Kidney (tissue), 14 donors: ENCODE measurements around the gene HTRA3. TPM values are rescaled to one million over a fixed set of nuclear protein-coding genes. Genes with fewer than 3 reads are reported as not detected.
A peak's percentile ranks its signal among the peaks of the same experiment; 100 is the strongest.

Experiments
- DNase-seq, 5 donors: peaks; one replicate each; pipeline ENCODE4 v3.0.0-alpha.2; 2013 to 2020
- FAIRE-seq: peaks from 2 replicates; lab custom pipeline; 2012; peaks lifted over from hg19 to GRCh38; lab: Jason Lieb, UNC
- H3K27ac ChIP-seq, 2 donors: one replicate each; pipeline ENCODE4 v1.7.0; 2013; ENCODE audit warnings: low read depth in 2 of 2, low read length in 2 of 2, inconsistent platforms in 1 of 2
- H3K27me3 ChIP-seq: one replicate; pipeline ENCODE4 v1.7.1; 2013; ENCODE audit warnings: low read length, inconsistent platforms; ENCODE audit not compliant: control insufficient read depth, insufficient read depth
- H3K36me3 ChIP-seq, 3 donors: one replicate each; pipeline versions ENCODE4 v1.7.0 to v1.7.1; 2013; ENCODE audit warnings: low read length in 3 of 3, control low read depth in 1 of 3, inconsistent platforms in 1 of 3; ENCODE audit not compliant: insufficient read depth in 3 of 3, control insufficient read depth in 2 of 3
- H3K4me1 ChIP-seq, 3 donors: one replicate each; pipeline versions ENCODE4 v1.7.0 to v1.7.1; 2013; ENCODE audit warnings: low read length in 3 of 3, inconsistent platforms in 1 of 3, low read depth in 1 of 3; ENCODE audit not compliant: control insufficient read depth in 2 of 3, insufficient read depth in 2 of 3
- H3K4me3 ChIP-seq, 3 donors: one replicate each; pipeline versions ENCODE4 v1.7.0 to v1.8.1; 2013; ENCODE audit warnings: low read length in 3 of 3, control low read depth in 1 of 3, inconsistent platforms in 1 of 3
- H3K9ac ChIP-seq, 3 donors: one replicate each; pipeline versions ENCODE4 v1.7.0 to v1.7.1; 2013; ENCODE audit warnings: low read length in 3 of 3, control low read depth in 1 of 3, inconsistent platforms in 1 of 3
- H3K9me3 ChIP-seq, 3 donors: one replicate each; pipeline versions ENCODE4 v1.7.0 to v1.7.1; 2013; ENCODE audit warnings: low read length in 3 of 3, control low read depth in 1 of 3, inconsistent platforms in 1 of 3; ENCODE audit not compliant: control insufficient read depth in 2 of 3, insufficient read depth in 1 of 3
- intact Hi-C: fragments of 100-400 bp; cut with DNase I; formaldehyde crosslinking; loops from one replicate; pipeline ENCODE4 v1.11.1; 2022
- polyA plus RNA-seq: library from polyadenylated mRNA; stranded (reverse); fragments of 350-450 nt; fragmentation: Illumina TruSeq; extraction: RNeasy Lipid Tissue Mini Kit (QIAGEN cat#74804); gene quantifications from one replicate; pipeline ENCODE4 v1.2.3, GENCODE V29; 2014; ENCODE audit warnings: low read depth, low replicate concordance; ENCODE audit not compliant: insufficient read depth
- total RNA-seq: library from RNA; stranded (reverse); fragmentation: NEBNext Ultra II Directional; extraction: Animal tissue kit (Norgen Biotek cat#: 25700); gene quantifications from one replicate; pipeline ENCODE4 v1.2.1, GENCODE V29; 2021
- TF ChIP-seq, protein P1 (sequence below): IDR thresholded peaks from 3 replicates; pipeline ENCODE4 v1.5.1; 2012; ENCODE audit warnings: mild to moderate bottlenecking, moderate library complexity, borderline replicate concordance; ENCODE audit not compliant: insufficient read depth; ENCODE audit errors: extremely low read depth
- donor health status: control.
- donor health status: control.
- donor health status: control.
- donor health status: control.
- donor health status: control.
- donor health status: DM: yes; HTN: yes; CAD: no.
- donor health status: Normal renal cell carcinoma (clear cell type).

HTRA3 gene
- total and polyA plus RNA-seq, 2 donors from 2014 or later = 1.7 to 6.5 TPM

DNA sequence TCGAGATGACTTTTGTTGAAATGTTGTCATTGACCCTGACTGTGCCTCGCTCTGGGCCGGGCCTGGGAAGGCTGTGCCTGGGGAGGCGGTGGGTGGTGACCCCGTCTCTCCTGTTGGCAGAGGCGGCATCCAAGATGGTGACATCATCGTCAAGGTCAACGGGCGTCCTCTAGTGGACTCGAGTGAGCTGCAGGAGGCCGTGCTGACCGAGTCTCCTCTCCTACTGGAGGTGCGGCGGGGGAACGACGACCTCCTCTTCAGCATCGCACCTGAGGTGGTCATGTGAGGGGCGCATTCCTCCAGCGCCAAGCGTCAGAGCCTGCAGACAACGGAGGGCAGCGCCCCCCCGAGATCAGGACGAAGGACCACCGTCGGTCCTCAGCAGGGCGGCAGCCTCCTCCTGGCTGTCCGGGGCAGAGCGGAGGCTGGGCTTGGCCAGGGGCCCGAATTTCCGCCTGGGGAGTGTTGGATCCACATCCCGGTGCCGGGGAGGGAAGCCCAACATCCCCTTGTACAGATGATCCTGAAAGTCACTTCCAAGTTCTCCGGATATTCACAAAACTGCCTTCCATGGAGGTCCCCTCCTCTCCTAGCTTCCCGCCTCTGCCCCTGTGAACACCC, 36.4 kb downstream of the HTRA3 start:
- Histone ChIP-seq H3K4me1 (no peaks in the 10 kb centered on the region), H3K36me3 (no peaks in the 10 kb centered on the region), H3K27ac (no peak overlapping the region), H3K9me3 (no peaks in the 10 kb centered on the region), H3K4me3 (no peak overlapping the region), H3K27me3 (no peaks in the 10 kb centered on the region), H3K9ac (no peak overlapping the region)
- FAIRE-seq (no peak), DNase-seq (peak in 2 of 5 donors; percentile 35 to 68)
- intact Hi-C loops = no loop called here
- TF ChIP-seq, protein P1, sequence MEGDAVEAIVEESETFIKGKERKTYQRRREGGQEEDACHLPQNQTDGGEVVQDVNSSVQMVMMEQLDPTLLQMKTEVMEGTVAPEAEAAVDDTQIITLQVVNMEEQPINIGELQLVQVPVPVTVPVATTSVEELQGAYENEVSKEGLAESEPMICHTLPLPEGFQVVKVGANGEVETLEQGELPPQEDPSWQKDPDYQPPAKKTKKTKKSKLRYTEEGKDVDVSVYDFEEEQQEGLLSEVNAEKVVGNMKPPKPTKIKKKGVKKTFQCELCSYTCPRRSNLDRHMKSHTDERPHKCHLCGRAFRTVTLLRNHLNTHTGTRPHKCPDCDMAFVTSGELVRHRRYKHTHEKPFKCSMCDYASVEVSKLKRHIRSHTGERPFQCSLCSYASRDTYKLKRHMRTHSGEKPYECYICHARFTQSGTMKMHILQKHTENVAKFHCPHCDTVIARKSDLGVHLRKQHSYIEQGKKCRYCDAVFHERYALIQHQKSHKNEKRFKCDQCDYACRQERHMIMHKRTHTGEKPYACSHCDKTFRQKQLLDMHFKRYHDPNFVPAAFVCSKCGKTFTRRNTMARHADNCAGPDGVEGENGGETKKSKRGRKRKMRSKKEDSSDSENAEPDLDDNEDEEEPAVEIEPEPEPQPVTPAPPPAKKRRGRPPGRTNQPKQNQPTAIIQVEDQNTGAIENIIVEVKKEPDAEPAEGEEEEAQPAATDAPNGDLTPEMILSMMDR = no peak

DNA sequence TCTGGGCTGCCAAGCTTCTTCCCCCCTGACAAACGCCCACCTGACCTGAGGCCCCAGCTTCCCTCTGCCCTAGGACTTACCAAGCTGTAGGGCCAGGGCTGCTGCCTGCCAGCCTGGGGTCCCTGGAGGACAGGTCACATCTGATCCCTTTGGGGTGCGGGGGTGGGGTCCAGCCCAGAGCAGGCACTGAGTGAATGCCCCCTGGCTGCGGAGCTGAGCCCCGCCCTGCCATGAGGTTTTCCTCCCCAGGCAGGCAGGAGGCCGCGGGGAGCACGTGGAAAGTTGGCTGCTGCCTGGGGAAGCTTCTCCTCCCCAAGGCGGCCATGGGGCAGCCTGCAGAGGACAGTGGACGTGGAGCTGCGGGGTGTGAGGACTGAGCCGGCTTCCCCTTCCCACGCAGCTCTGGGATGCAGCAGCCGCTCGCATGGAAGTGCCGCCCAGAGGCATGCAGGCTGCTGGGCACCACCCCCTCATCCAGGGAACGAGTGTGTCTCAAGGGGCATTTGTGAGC, 37.0 kb downstream of the HTRA3 start:
- H3K27me3 ChIP-seq = no peaks in the 10 kb centered on the region
- H3K9me3 ChIP-seq = no peaks in the 10 kb centered on the region
- no peaks in the 10 kb centered on the region for H3K36me3 ChIP-seq
- peak; percentile 37 to 61 (median 42) for DNase-seq
- no peaks in the 10 kb centered on the region for H3K4me1 ChIP-seq
- no peak for FAIRE-seq
- no peak overlapping the region for H3K4me3 ChIP-seq
- H3K9ac ChIP-seq = no peak overlapping the region
- H3K27ac ChIP-seq = no peak overlapping the region
- TF ChIP-seq, protein P1 = no peak
- intact Hi-C loops = no loop called here

DNA sequence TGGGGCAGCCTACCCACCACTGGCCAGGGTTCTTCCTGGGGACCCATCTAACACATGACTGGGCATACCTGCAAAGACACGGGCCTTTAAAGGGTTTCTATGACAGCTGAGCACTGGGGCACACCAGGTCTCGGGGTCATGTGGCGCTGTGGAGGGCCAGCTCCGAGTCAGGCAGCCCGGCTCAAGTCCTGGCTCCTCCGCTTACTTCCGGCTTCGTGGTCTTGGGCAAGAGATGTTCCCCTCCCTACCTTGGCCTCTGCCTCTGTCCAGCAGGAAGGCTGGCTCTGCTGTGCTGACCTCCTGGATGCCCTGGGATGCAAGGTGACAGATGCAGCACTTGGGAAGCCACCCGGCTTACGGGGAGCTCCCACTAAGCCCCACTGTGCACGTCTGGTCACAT, 37.6 kb downstream of the HTRA3 start:
- Histone ChIP-seq H3K9ac (no peak overlapping the region), H3K27ac (no peak overlapping the region), H3K4me1 (no peaks in the 10 kb centered on the region), H3K36me3 (no peaks in the 10 kb centered on the region), H3K27me3 (no peaks in the 10 kb centered on the region), H3K4me3 (no peak overlapping the region), H3K9me3 (no peaks in the 10 kb centered on the region)
- intact Hi-C loops = no loop called here
- FAIRE-seq (no peak), DNase-seq (peak in 2 of 5 donors; percentile 41 to 43)
- TF ChIP-seq, protein P1 = no peak
